ENCODE results near the gene COG2.

COG2 gene

GRCh38 chr1:230618537-230618936 is 23.7 kb upstream of the COG2 start:
- Mint-ChIP-seq H3K4me3 (no peak overlapping the region), H3K4me1 (ENCODE audit: low read depth) (no peaks in the 10 kb centered on the region)

GRCh38 chr1:230620649-230621323 is 21.5 kb upstream of the COG2 start:
- H3K27ac Mint-ChIP-seq, result no peak overlapping the region
- no peaks in the 10 kb centered on the region for H3K36me3 Mint-ChIP-seq (ENCODE audit: low read depth)
- no peaks in the 10 kb centered on the region for H3K4me1 Mint-ChIP-seq (ENCODE audit: low read depth)
- no peak overlapping the region for H3K4me3 Mint-ChIP-seq
- peaks cover 38% of the 10 kb centered on the region for H3K27me3 Mint-ChIP-seq
- H3K9me3 Mint-ChIP-seq, result no peaks in the 10 kb centered on the region

More at GRCh38 chr1:230618537-230618936, 23.7 kb upstream of the COG2 start:
- Mint-ChIP-seq H3K9me3 (no peaks in the 10 kb centered on the region), H3K27me3 (peaks cover 37% of the 10 kb centered on the region), H3K27ac (no peak overlapping the region), H3K36me3 (ENCODE audit: low read depth) (no peaks in the 10 kb centered on the region)

- no peaks in the 10 kb centered on the region for H3K4me1 Mint-ChIP-seq (ENCODE audit: low read depth)
- peaks cover 31% of the 10 kb centered on the region for H3K27me3 Mint-ChIP-seq
- H3K9me3 Mint-ChIP-seq, result no peaks in the 10 kb centered on the region
- no peak overlapping the region for H3K27ac Mint-ChIP-seq
- no peak overlapping the region for H3K4me3 Mint-ChIP-seq
- H3K36me3 Mint-ChIP-seq (ENCODE audit: low read depth), result no peaks in the 10 kb centered on the region
Observed at GRCh38 chr1:230621324-230622030, 20.8 kb upstream of the COG2 start.

- H3K27ac Mint-ChIP-seq, result no peak overlapping the region
- H3K36me3 Mint-ChIP-seq (ENCODE audit: low read depth), result no peaks in the 10 kb centered on the region
- no peaks in the 10 kb centered on the region for H3K4me1 Mint-ChIP-seq (ENCODE audit: low read depth)
- peaks cover 30% of the 10 kb centered on the region for H3K27me3 Mint-ChIP-seq
- H3K4me3 Mint-ChIP-seq, result no peak overlapping the region
- no peaks in the 10 kb centered on the region for H3K9me3 Mint-ChIP-seq
Observed at GRCh38 chr1:230622151-230622550, 20.1 kb upstream of the COG2 start.

- H3K27ac Mint-ChIP-seq, result no peak overlapping the region
- H3K4me3 Mint-ChIP-seq, result no peak overlapping the region
- H3K4me1 Mint-ChIP-seq (ENCODE audit: low read depth), result no peaks in the 10 kb centered on the region
- no peaks in the 10 kb centered on the region for H3K36me3 Mint-ChIP-seq (ENCODE audit: low read depth)
- peaks cover 25% of the 10 kb centered on the region for H3K27me3 Mint-ChIP-seq
- H3K9me3 Mint-ChIP-seq, result no peaks in the 10 kb centered on the region
Observed at GRCh38 chr1:230624097-230624713, 18.1 kb upstream of the COG2 start.

GRCh38 chr1:230626232-230626631 is 16.0 kb upstream of the COG2 start:
- no peaks in the 10 kb centered on the region for H3K9me3 Mint-ChIP-seq
- no peak overlapping the region for H3K4me3 Mint-ChIP-seq
- H3K27me3 Mint-ChIP-seq, result peaks cover 15% of the 10 kb centered on the region
- H3K4me1 Mint-ChIP-seq (ENCODE audit: low read depth), result no peaks in the 10 kb centered on the region
- H3K27ac Mint-ChIP-seq, result no peak overlapping the region
- no peaks in the 10 kb centered on the region for H3K36me3 Mint-ChIP-seq (ENCODE audit: low read depth)

- Mint-ChIP-seq H3K27me3 (peaks cover 15% of the 10 kb centered on the region), H3K27ac (no peak overlapping the region), H3K36me3 (ENCODE audit: low read depth) (no peaks in the 10 kb centered on the region), H3K4me3 (no peak overlapping the region), H3K4me1 (ENCODE audit: low read depth) (no peaks in the 10 kb centered on the region), H3K9me3 (no peaks in the 10 kb centered on the region)
Observed at GRCh38 chr1:230627767-230628166, 14.5 kb upstream of the COG2 start.

GRCh38 chr1:230629511-230629910 is 12.8 kb upstream of the COG2 start:
- Mint-ChIP-seq H3K9me3 (no peaks in the 10 kb centered on the region), H3K36me3 (ENCODE audit: low read depth) (no peaks in the 10 kb centered on the region), H3K4me1 (ENCODE audit: low read depth) (no peaks in the 10 kb centered on the region), H3K4me3 (no peak overlapping the region), H3K27me3 (peaks cover 8% of the 10 kb centered on the region), H3K27ac (no peak overlapping the region)

- Mint-ChIP-seq H3K4me3 (no peak overlapping the region), H3K4me1 (ENCODE audit: low read depth) (peaks cover under 1% of the 10 kb centered on the region), H3K27me3 (peaks cover 10% of the 10 kb centered on the region), H3K27ac (no peak overlapping the region), H3K36me3 (ENCODE audit: low read depth) (no peaks in the 10 kb centered on the region), H3K9me3 (no peaks in the 10 kb centered on the region)
Observed at GRCh38 chr1:230631477-230631876, 10.8 kb upstream of the COG2 start.

- Mint-ChIP-seq H3K4me3 (no peak overlapping the region), H3K27ac (no peak overlapping the region), H3K4me1 (ENCODE audit: low read depth) (peaks cover 9% of the 10 kb centered on the region), H3K36me3 (ENCODE audit: low read depth) (no peaks in the 10 kb centered on the region), H3K27me3 (peaks cover 19% of the 10 kb centered on the region), H3K9me3 (no peaks in the 10 kb centered on the region)
Observed at GRCh38 chr1:230632273-230632873, 9.9 kb upstream of the COG2 start.

GRCh38 chr1:230633469-230633868 is 8.8 kb upstream of the COG2 start:
- no peak overlapping the region for H3K27ac Mint-ChIP-seq
- no peaks in the 10 kb centered on the region for H3K9me3 Mint-ChIP-seq
- peaks cover 14% of the 10 kb centered on the region for H3K4me1 Mint-ChIP-seq (ENCODE audit: low read depth)
- H3K27me3 Mint-ChIP-seq, result peaks cover 18% of the 10 kb centered on the region
- H3K4me3 Mint-ChIP-seq, result no peak overlapping the region
- no peaks in the 10 kb centered on the region for H3K36me3 Mint-ChIP-seq (ENCODE audit: low read depth)

GRCh38 chr1:230634384-230634783 is 7.9 kb upstream of the COG2 start:
- Mint-ChIP-seq H3K4me1 (ENCODE audit: low read depth) (peaks cover 14% of the 10 kb centered on the region), H3K27me3 (peaks cover 25% of the 10 kb centered on the region), H3K27ac (no peak overlapping the region), H3K4me3 (no peak overlapping the region), H3K9me3 (no peaks in the 10 kb centered on the region), H3K36me3 (ENCODE audit: low read depth) (no peaks in the 10 kb centered on the region)

- Mint-ChIP-seq H3K36me3 (ENCODE audit: low read depth) (no peaks in the 10 kb centered on the region), H3K27me3 (peaks cover 32% of the 10 kb centered on the region), H3K4me1 (ENCODE audit: low read depth) (peaks cover 23% of the 10 kb centered on the region), H3K9me3 (no peaks in the 10 kb centered on the region), H3K4me3 (no peak overlapping the region), H3K27ac (peak overlapping the region; percentile 32)
Observed at GRCh38 chr1:230636575-230637148, 5.6 kb upstream of the COG2 start.

- no peak overlapping the region for H3K4me3 Mint-ChIP-seq
- peaks cover 32% of the 10 kb centered on the region for H3K27me3 Mint-ChIP-seq
Observed at GRCh38 chr1:230639714-230640209, 2.5 kb upstream of the COG2 start.

GRCh38 chr1:230641346-230641745 is 935 bp upstream of the COG2 start:
- Mint-ChIP-seq H3K4me1 (ENCODE audit: low read depth) (peaks cover 62% of the 10 kb centered on the region), H3K27me3 (peaks cover 28% of the 10 kb centered on the region), H3K4me3 (peak overlapping the region; percentile 69), H3K9me3 (no peaks in the 10 kb centered on the region), H3K36me3 (ENCODE audit: low read depth) (peaks cover 12% of the 10 kb centered on the region), H3K27ac (no peak overlapping the region)

More at GRCh38 chr1:230639714-230640209, 2.5 kb upstream of the COG2 start:
- Mint-ChIP-seq H3K36me3 (ENCODE audit: low read depth) (peaks cover 5% of the 10 kb centered on the region), H3K9me3 (no peaks in the 10 kb centered on the region), H3K27ac (no peak overlapping the region), H3K4me1 (ENCODE audit: low read depth) (peaks cover 49% of the 10 kb centered on the region)
